ENCODE data around the gene MED14. TPM values are rescaled to one million over a fixed set of nuclear protein-coding genes. Genes with fewer than 3 reads are reported as not detected.

MED14 gene
- total and polyA plus RNA-seq, 2 of the 13 experiments (the other 11 are each of a cell fraction or from before 2014, with no cell fraction given), result 10.2 to 16.3 TPM

DNA sequence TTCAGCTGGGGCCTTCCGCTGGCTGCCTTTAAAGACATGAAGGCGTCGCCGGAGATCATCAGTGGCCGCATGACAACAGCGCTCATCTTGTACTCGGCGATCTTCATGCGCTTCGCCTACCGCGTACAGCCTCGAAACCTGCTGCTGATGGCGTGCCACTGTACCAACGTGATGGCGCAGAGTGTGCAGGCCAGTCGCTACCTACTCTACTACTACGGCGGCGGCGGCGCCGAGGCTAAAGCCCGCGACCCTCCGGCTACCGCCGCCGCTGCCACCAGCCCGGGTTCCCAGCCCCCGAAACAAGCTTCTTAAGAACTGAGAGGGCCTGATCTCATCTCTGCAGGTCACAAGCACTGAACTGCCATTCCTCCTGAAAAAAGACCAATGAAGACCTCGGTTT is 111.7 kb downstream of the MED14 start:
- Histone ChIP-seq H3K9ac (ENCODE audit: insufficient read depth, low read depth, low read length) (no peak overlapping the region), H4K20me1 (ENCODE audit: insufficient read depth, low read length) (no peaks in the 10 kb centered on the region), H3K4me3 (replicated peaks in 1 of 3; ENCODE audit: insufficient read depth in 1 of 3, low read depth in 2 of 3, low read length in 3 of 3) (no peak overlapping the region), H3K4me2 (ENCODE audit: low read depth, low read length) (no peak overlapping the region), H2AFZ (ENCODE audit: low read length) (no peak overlapping the region), H3K27me3 (ENCODE audit: control insufficient read depth in 1 of 2, insufficient read depth in 2 of 2, low read length in 2 of 2) (no peaks in the 10 kb centered on the region), H3K9me3 (ENCODE audit: low read length) (no peaks in the 10 kb centered on the region), H3K27ac (ENCODE audit: extremely low read length, insufficient read depth, low read length) (no peak overlapping the region), H3K36me3 (replicated peaks in 1 of 2; ENCODE audit: control insufficient read depth in 1 of 2, insufficient read depth in 2 of 2, low read length in 2 of 2) (peaks cover 0 to 3% of the 10 kb centered on the region in 2 experiments; a peak in 1 of 5 replicates), H3K4me1 (ENCODE audit: insufficient read depth, low read length) (no peaks in the 10 kb centered on the region), H3K79me2 (ENCODE audit: insufficient read depth, low read length) (no peaks in the 10 kb centered on the region)
- ChIA-PET CTCF (ENCODE audit: low intra/inter-chr PET ratio, low total read pairs) (no interaction called here), POLR2A (no interaction called here)
- in situ Hi-C loops (cut with HindIII; ENCODE audit: extremely low pct_ligation_motif_present, low pct_unique_long_range_greater_than_20kb) (no loop called here), intact Hi-C loops (cut with micrococcal nuclease; ENCODE audit: unreplicated experiment) (no loop called here)
- no TSS peak for BruUV-seq (replicated peaks)
- DNase-seq (ENCODE audit: low spot score), result no peak
- ATAC-seq, result no peak
- FAIRE-seq, result no peak
- WGBS (ENCODE audit: low lambda C conversion rate), result 96% methylated on average over 23 of the region's 32 CpGs
- TF ChIP-seq SETDB1 (CRISPR knock-in tag; IDR thresholded peaks at IDR 0.05; ENCODE audit: borderline replicate concordance), result no peak
- no peak for TF ChIP-seq RFXAP (CRISPR knock-in tag; IDR thresholded peaks at IDR 0.05; ENCODE audit: borderline replicate concordance)
- no peak for TF ChIP-seq ZNF766 (CRISPR knock-in tag; IDR thresholded peaks at IDR 0.05; ENCODE audit: borderline replicate concordance)
- no peak for TF ChIP-seq ZNF530 (CRISPR knock-in tag; IDR thresholded peaks at IDR 0.05; ENCODE audit: low read depth)
- TF ChIP-seq, protein P1, sequence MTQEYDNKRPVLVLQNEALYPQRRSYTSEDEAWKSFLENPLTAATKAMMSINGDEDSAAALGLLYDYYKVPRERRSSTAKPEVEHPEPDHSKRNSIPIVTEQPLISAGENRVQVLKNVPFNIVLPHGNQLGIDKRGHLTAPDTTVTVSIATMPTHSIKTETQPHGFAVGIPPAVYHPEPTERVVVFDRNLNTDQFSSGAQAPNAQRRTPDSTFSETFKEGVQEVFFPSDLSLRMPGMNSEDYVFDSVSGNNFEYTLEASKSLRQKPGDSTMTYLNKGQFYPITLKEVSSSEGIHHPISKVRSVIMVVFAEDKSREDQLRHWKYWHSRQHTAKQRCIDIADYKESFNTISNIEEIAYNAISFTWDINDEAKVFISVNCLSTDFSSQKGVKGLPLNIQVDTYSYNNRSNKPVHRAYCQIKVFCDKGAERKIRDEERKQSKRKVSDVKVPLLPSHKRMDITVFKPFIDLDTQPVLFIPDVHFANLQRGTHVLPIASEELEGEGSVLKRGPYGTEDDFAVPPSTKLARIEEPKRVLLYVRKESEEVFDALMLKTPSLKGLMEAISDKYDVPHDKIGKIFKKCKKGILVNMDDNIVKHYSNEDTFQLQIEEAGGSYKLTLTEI (CRISPR knock-in tag; conservative IDR thresholded peaks at IDR 0.05), result no peak
- no peak for TF ChIP-seq PRPF4 (IDR thresholded peaks at IDR 0.05; ENCODE audit: low read depth, low read length, poor library complexity, severe bottlenecking)
- TF ChIP-seq ZNF430 (CRISPR knock-in tag; IDR thresholded peaks at IDR 0.05), result no peak
- no peak for TF ChIP-seq ZNF552 (CRISPR knock-in tag; IDR thresholded peaks at IDR 0.05; ENCODE audit: borderline replicate concordance)
- TF ChIP-seq ZNF124 (CRISPR knock-in tag; IDR thresholded peaks at IDR 0.05), result no peak
- no peak for TF ChIP-seq ATRX (CRISPR knock-in tag; IDR thresholded peaks at IDR 0.05; ENCODE audit: borderline replicate concordance)
- TF ChIP-seq ZNF547 (CRISPR knock-in tag; IDR thresholded peaks at IDR 0.05), result no peak
- TF ChIP-seq ZNF205 (CRISPR knock-in tag; IDR thresholded peaks at IDR 0.05), result no peak
- no peak for TF ChIP-seq MYNN (CRISPR knock-in tag; IDR thresholded peaks at IDR 0.05; ENCODE audit: low read depth)
- no peak for TF ChIP-seq TEAD3 (CRISPR knock-in tag; optimal IDR thresholded peaks at IDR 0.05; ENCODE audit: borderline replicate concordance)
- TF ChIP-seq SP5 (CRISPR knock-in tag; IDR thresholded peaks at IDR 0.05; ENCODE audit: borderline replicate concordance, low read depth), result no peak
- no peak for TF ChIP-seq RAD21 (CRISPR knock-in tag; IDR thresholded peaks at IDR 0.05)
- TF ChIP-seq, protein P2, sequence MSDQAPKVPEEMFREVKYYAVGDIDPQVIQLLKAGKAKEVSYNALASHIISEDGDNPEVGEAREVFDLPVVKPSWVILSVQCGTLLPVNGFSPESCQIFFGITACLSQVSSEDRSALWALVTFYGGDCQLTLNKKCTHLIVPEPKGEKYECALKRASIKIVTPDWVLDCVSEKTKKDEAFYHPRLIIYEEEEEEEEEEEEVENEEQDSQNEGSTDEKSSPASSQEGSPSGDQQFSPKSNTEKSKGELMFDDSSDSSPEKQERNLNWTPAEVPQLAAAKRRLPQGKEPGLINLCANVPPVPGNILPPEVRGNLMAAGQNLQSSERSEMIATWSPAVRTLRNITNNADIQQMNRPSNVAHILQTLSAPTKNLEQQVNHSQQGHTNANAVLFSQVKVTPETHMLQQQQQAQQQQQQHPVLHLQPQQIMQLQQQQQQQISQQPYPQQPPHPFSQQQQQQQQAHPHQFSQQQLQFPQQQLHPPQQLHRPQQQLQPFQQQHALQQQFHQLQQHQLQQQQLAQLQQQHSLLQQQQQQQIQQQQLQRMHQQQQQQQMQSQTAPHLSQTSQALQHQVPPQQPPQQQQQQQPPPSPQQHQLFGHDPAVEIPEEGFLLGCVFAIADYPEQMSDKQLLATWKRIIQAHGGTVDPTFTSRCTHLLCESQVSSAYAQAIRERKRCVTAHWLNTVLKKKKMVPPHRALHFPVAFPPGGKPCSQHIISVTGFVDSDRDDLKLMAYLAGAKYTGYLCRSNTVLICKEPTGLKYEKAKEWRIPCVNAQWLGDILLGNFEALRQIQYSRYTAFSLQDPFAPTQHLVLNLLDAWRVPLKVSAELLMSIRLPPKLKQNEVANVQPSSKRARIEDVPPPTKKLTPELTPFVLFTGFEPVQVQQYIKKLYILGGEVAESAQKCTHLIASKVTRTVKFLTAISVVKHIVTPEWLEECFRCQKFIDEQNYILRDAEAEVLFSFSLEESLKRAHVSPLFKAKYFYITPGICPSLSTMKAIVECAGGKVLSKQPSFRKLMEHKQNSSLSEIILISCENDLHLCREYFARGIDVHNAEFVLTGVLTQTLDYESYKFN (CRISPR knock-in tag; conservative IDR thresholded peaks at IDR 0.05), result no peak

Data from HepG2 (cell line).